NCI-H2171 (cell line): Measurements from ENCODE around the gene IFT74.

Experiments used
- DNase-seq: peaks from one replicate; lab custom pipeline; 2025; lab: John Stamatoyannopoulos, UW

The IFT74 gene

GRCh38 chr9:26974927-26975326 lies 18.7 kb downstream of the IFT74 start:
- DNase-seq = no peak

DNA sequence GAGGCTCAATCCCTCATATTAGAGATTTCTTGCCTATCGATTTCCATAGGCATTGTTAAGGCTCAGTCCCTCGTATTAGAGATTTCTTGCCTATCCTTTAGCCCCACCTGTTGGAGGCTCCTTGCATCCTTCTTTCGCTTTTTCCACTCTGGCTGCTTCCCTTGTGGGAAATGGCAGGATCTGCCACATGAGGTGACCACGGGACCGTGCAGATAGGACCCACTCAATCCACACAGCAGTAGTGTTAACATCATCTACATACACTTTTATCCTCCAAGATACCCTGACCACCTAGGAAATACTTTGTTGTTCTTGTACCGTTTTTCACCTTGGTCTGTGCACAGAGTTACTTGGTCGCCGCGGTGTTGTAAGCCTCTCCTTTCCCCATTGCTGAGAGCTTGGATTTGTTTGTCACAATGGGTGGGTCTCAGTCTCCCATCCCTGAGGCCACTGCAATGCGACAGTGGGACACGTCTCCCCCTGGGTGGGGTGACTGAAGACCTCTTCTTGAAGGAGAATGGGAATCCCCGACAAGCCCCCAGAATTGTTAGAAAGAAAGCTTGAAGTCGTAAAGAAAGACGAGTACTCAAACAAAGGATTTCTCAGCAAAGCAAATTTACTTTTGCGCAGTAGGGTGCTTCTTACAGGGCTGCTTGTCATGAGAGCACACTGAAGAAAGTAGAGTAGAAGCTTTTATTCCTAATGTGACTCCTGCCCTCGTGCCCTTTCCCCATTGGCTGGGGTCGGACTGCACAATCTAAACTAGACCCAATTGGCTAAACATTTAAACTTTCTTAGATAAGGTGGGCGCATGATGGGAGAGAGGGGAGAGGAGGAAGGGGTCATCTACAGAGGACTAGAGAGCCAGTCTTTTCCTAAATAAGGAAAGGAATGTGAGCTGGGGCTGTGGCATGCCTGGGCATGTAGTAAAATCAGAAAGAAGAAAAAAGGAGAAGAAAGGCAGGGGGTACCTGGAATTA lies 19.8 kb downstream of the IFT74 start:
- no peak for DNase-seq

GRCh38 chr9:26983340-26983739 lies 27.1 kb downstream of the IFT74 start:
- DNase-seq = no peak

DNA sequence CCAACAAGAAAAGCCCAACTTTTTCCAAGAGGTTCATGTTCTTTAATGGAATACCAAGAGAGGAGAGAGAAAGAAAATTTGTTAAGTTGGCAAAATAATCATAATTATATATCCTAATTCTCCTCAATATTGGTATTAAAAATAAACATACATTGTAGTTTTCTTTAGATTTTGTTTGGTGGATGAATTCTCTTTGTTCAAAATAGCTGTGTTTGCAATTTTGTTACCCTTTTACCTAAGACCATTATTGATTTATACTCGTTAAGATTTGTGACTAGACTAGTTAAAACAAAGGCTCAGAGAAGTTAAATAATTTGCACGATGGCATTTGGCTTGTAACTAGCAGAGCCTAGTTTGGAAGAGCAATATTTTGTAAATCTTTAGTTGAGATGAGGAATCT lies 39.6 kb downstream of the IFT74 start:
- no peak for DNase-seq

- no peak for DNase-seq
Measured at GRCh38 chr9:27003426-27004077, 47.3 kb downstream of the IFT74 start.

- no peak for DNase-seq
Measured at GRCh38 chr9:27005491-27005890, 49.3 kb downstream of the IFT74 start, which contains the start of gene LRRC19. TSS of gene LRRC19 (minus strand) at chr9:27005672. CDS start at chr9:26999694, 5,978 bp downstream.

DNA sequence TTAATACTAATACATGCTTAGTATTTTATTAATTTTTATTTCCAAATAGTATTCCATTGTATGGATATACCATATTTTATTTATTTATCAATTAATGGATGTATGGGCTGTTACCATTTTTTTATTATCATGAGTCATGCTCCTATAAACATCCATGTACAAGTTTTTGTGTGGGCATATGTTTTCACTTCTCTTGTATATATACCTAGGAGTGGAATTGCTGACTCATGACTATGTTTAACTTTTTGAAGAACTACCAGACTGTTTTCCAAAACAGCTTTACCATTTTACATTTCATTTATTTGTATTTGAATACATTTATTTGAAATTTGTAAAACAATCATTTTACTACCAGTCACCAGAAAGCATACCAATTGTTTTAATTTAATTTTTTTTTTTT lies 63.4 kb downstream of the IFT74 start:
- no peak for DNase-seq

GRCh38 chr9:27022920-27023319 lies 66.7 kb downstream of the IFT74 start:
- DNase-seq = no peak

DNA sequence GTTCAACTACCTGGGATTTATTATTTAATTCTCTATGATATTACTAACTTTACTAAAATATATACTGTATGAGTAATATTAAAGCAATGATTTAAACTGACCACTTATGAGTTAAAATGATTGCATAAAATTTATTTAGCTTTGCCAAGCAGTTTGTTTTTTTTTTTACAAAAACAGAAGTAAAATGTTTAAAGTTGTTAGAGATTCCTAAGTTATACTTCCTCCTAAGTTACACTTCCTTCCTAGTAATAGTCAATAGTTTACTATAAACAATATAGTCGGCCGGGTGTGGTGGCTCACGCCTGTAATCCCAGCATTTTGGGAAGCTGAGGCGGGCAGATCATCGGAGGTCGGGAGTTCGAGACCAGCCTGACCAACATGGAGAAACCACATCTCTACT lies 73.0 kb downstream of the IFT74 start:
- DNase-seq = no peak

- DNase-seq = no peak
Measured at GRCh38 chr9:27033815-27034403, 77.7 kb downstream of the IFT74 start.

DNA sequence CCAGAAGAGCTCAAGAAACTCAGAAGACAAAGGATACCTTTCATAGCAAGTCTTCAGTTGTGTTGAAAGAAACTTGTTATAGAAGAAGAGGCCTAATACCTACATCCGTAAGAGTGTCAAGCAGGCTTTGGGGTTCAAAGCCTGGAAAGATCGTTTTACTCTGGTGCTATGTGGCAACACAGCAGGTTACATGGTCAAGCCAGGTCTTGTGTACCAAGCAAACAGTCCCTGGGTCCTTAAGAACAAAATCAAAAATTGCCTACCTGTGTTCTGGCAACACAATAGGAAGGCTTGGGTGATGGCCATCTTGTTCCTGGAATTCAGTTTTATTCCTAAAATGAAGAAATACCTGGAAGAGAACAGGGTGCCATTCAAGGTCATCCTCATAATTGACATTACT lies 81.3 kb downstream of the IFT74 start:
- DNase-seq = no peak

DNA sequence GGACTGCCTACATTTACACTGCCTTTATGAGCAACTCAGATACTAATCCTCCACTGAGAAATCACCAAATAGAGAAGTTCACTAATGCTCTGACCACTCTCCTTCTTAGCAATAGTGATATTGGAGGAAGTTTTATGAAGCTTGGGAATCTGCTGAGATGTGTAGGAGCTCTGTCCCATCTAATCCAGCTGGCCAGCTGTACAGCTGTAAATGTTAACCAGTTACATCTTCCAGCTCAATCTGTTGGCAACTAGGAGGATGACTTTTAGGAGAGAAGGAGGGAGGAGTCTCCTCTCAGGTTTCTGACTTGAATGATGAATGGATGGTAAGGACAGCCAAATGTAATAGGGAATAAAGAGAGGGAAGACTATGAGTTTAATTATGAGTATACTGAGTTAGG lies 85.5 kb downstream of the IFT74 start:
- DNase-seq = no peak

- no peak for DNase-seq
Measured at GRCh38 chr9:27042476-27042875, 86.3 kb downstream of the IFT74 start.

DNA sequence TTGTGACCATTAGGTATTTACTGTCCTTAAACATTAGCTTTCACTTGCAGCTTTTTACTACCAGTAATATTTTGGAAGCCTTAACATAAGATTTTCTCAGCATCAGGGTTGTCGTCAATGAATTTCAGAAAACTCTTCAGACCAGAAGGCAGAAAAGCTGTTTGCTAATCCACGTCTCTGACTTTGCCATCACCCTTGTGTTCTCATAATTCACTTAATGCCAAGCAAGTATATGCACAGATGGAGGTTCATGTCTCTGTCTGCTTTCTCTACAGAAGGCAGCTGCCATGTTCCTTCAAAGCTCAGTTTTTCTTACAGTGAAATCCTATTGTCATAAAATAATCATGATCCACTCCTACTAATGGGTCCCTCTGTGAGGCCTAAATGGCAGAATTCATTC lies 87.0 kb downstream of the IFT74 start:
- DNase-seq = no peak

DNA sequence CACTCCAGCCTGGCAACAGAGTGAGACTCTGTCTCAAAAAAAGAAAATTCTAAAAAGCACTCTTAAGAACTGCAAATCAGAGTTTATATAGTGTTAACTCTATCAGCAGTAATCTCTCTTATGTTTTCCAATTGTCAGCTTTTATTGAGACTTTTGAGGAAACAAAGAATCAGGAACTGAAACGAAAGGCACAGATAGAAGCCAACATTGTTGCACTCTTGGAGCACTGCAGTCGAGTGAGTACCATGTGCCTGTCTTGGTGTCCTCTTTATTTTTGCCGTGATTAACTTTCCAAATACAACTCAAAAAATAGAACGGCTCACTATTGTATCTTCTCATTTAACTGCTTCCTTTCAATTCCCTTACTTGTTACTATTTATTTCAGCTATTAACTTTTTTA lies 90.9 kb downstream of the IFT74 start:
- no peak for DNase-seq

GRCh38 chr9:27053369-27054022 lies 97.3 kb downstream of the IFT74 start:
- DNase-seq = no peak

DNA sequence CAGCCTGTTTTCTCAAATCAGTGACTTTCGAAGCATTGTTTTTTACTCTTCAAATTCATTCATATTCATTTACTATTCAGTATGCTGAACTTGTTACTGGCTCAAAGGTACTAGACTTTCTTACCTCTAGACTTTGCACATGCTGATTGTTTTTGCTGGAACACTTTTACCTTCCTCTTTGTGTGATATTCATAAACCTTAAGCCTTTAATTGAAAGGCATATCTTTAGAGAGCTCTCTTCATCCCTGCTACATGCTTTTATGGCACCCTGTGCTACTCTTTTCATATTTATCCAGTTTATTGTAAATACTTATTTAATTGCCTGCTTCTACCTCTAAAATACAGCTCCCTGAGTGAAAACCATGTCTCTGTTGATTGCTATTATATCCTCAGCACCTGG lies 97.9 kb downstream of the IFT74 start:
- no peak for DNase-seq

GRCh38 chr9:27054841-27055240 lies 98.6 kb downstream of the IFT74 start:
- DNase-seq = no peak

GRCh38 chr9:27059412-27059811 lies 103.2 kb downstream of the IFT74 start:
- DNase-seq = no peak

GRCh38 chr9:27059907-27060306 lies 103.7 kb downstream of the IFT74 start:
- no peak for DNase-seq

DNA sequence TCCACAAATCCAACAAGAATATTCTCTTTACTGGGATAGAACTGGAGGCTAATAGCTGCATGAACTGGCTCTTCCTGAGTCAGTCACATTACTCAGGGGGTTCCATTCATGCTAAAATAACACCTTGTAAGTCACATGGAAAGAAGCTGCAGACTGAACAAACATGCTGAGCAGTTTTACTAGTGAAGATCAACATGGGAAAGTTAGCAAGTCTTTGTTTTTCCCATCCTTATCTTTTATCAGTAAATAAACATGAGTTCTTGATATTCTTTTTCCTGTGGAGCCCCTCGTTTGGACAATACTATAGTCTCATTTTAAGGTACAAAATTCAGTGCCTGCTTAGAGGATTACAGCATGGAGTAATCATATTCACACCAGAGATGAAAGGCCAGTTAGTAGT lies 109.1 kb downstream of the IFT74 start:
- no peak for DNase-seq
